Measurements from ENCODE around the gene FAM118B.

Gene FAM118B

GRCh38 chr11:126310200-126310991 is 98.8 kb downstream of the FAM118B start:
- peak in 1 of 3 donors; percentile 45 for DNase-seq (ENCODE audit: low read depth in 3 of 3, low spot score in 1 of 3)

DNA sequence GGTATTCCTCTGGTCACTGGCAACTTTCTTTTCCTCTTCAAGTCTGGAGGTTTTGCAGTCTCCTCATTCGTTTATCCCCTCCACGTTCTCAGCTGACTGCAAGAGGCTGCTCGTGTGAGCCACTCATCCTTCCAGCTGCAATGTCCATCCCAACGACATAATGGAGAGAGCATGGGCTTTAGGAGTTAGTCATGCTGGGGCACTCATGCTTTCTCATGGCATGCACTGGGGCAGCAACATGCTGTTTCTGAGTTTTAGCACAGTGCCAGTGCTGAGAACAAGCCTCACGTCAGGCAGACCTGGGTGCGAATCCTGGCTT is 99.4 kb downstream of the FAM118B start:
- DNase-seq (ENCODE audit: low read depth in 3 of 3, low spot score in 1 of 3): no peak

- DNase-seq (ENCODE audit: low read depth in 3 of 3, low spot score in 1 of 3): no peak
These were observed 100.1 kb downstream of the FAM118B start for GRCh38 chr11:126311401-126312291.
